Measurements from ENCODE around the gene FARP1.

Gene FARP1

DNA sequence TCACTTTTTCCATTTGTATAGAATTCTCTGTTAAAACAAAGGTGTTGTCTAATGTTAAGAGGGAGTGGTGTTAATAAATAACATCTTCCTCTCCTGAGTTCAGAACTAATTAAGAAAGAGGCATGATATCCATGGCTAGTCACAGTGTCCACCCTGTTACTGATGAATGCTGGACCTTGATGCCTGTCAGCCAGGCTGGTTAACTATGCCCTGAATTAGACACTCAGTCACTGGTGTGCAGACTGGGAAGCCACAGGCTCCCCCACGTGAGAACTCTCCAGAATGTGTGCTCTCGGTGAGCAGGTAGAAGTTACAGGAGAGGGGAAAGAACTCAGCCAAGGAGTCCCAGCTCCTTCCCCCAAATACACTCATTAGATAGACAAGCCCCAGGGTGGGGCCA, 90.2 kb downstream of the FARP1 start:
- DNase-seq: no peak

DNA sequence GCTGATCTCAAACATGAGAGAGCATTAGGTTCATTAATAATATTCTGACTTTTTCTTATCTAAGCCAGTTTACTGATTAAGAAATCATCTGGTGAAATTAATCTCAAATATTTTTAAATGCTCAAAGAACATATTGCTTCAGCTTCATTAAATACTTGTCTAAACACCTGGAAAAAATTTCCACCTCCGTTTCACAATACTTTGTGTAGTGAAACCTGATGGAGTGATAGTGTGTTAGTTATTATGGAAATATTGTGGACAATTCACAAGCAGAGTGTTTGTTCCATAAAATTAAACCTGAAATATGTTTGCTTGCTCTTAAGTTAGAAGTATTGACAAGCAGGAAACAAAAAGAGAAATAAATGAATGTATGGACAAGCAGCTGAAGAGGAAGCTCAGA, 91.5 kb downstream of the FARP1 start:
- DNase-seq: no peak

DNA sequence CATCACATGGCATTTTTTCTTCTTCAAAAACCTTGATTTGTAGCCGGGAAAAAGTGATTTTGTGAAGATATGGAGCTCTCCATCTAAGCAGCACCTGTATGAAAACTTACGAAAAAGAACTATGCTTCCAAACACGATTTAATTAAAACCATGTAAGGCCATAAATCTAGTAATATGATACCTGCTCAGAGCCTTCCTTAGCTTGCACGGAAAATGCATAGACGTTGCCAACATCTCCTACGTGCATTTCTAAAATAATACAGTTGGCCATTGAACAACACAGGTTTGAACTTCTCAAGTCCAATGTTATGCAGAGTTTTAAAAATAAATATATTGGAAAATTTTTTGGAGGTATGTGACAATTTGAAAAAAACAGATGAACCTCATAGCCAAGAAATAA, 93.3 kb downstream of the FARP1 start:
- DNase-seq: no peak

DNA sequence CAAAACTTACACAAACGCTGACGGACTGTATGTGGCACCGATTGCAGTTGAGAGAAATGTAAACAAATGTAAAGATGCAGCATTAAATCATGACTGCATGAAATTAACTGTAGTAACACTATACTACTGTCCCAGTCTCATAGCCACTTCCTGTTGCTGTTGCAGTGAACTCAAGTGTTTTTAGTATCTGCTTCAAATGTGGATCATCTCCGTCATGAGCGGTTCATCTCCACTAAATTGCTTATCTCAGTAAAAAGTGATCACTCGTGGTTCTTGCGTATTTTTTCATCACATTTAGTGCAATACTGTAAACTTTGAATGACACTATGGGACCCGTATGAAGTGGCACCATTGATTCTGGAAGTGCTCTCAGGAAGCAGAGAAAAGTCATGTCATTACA, 94.4 kb downstream of the FARP1 start:
- DNase-seq: no peak

DNA sequence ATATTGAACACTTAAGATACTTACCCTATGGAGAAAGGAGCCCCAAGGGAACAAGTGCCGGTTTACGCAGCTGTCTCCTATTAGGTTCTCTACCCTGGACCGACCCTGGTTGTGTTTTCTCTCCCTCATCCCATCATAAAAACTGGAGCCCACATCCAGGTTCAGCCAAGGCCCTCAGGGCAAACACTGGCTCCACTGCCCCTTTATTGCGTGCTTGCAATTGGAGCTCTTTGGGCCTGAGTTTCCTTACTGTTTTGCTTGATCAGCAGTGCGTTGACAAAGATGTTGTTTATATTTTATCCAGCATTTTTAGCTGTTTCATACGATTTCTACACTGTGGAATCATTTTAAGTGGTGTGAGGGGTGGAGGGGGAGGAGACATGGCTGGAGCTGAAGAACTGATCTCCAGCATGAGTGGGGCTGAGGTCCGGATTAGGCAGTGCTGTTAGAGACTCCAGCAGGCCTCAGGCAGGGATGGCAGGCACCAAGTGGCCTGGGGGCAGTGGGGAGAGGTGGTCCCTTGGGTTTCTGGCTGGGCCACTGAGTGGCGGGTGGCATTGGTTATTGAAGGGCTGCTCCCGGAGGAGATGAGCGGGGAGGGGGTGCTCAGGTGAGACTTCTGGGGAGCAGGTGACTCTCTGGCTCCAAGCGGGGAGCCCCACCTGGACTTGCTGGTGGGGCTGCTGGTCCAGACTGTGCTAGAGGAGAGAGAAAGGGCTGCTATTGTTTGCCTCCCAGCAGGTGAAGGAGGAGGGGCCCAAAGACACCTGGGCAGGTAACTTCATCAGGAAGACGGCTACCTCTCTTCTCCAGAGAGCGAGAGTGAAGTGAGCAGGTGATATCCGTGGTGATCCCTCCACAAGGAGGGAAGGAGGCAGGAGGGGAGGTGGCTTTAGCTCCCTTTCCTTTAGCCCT, 96.5 kb downstream of the FARP1 start:
- DNase-seq: no peak

DNA sequence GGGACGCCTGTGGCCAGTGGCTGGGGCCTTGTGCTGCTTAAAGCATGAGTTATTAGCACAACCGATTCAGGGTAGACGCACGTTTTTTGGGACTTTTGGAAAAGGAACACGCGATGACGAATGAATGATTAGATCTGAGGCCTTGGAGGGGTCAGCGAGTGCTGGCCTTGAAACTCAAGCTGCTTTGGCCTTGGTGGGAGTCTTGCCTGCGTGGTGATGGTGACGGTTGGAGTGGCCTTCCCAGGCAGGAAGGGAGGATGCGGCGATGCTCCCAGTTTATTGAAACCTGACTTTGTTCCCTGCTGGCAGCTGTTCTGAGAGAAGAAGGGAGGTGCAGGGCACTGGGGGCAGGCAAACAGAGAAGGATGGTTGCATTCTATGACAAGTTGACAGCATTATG, 97.2 kb downstream of the FARP1 start:
- DNase-seq: no peak

DNA sequence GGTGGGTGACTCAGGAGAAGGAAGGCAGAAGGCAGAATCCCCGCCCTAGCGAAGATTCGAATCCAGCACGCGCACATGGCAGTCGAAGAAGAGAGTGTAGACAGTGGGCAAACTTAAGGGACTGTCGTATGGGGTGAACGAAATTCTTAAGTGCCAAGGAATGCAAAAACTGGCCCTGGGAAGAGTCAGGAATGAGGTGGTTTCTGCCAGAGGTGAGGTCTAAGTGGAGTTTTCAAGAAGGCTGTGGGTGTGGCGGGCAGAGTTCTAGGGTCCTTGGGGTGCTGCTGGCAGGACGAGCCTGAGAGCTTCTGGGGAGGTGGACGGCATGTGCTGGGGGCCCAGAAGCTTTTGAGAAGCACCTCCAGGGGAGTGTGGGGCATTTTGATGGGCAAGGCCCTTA, 98.1 kb downstream of the FARP1 start:
- no peak for DNase-seq

DNA sequence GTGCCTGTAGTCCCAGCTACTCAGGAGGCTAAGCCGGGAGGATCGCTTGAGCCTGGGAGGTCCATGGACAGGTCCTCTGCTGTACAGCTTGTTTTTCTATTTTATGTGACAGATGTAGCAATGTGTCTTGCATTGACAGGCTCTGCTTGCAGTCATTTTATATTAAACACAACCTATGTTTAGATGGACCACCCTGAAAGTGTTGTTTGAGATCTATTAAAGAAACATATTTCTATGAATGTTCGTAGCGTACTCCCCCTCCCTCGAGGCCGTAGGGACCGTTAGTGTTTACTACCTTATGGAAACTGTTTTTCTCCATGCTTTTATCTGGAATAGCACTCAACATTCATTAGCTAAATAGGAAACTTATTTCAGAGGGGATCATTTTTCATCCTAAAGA, 99.1 kb downstream of the FARP1 start:
- no peak for DNase-seq

DNA sequence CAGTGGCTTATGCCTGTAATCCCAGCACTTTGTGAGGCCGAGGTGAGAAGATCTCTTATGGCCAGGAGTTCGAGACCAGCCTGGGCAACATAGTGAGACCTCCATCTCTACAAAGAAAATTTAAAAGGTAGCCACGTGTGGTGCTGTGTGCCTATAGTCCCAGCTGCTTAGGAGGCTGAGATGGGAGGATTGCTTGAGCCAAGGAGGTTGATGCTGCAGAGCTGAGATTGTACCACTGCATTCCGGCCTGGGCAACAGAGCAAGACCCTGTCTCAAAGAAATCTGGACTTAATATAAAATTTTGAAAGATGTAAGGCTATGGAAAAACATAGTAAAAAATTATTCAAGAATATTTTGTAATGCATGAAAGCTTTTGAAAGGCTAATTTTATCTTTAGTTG, 99.5 kb downstream of the FARP1 start:
- no peak for DNase-seq

DNA sequence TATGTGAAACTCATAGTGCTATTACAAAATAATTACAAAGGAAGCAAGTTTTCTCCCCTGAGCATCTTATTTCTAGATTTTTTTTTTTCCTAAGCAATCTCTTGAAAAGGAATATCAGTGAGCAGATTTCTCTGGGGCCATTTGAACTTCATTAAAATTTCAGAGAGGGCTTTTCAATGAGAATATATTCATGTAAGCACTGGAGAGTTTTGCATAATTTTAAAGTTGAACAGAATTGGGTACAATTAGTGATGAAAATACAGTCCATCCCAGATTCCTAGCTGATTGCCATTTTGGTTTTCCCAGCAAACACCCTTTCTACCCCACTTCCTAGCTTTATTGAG, 101.0 kb downstream of the FARP1 start:
- no peak for DNase-seq

DNA sequence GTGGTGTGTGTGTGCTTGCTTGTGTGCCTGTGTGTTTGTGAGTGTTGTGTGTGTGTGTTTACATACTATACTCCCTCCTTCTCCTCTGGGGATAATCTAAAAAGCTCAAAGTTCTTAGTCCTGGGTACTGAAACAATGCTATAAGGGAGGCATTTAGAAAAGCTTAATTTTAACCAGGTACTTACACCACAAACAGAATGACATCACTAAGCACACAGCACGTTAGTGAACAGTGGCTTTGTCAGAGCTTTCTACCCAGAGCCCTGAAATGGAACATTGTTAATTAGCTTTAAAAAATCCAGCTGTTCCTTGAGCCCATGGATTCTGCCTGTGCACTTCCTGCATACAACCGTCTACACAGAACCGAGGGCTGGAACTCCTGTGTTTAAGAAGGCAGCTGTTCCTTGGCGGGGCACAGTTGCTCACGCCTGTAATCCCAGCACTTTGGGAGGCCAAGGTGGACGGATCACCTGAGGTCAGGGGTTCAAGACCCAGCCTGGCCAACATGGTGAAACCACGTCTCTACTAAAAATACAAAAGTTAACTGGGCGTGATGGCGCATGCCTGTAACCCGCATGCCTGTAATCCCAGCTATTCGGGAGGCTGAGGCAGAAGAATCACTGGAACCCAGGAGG, 103.8 kb downstream of the FARP1 start:
- no peak for DNase-seq

DNA sequence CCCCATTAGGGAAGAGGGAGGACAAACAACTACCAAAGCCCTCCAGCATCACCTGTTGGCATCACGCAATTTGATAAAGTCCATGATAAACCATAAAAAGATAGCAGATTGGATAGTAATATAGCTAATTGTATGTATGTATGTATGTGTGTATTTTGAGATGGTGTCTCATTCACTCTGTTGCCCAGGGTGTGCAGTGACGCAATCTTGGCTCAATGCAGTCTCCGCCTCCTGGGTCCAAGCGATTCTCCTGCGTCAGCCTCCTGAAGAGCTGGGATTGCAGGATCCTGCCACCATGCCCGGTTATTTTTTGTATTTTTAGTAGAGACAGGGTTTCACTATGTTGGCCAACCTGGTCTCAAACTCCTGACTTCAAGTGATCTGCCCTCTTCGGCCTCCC, 108.8 kb downstream of the FARP1 start:
- DNase-seq: no peak

DNA sequence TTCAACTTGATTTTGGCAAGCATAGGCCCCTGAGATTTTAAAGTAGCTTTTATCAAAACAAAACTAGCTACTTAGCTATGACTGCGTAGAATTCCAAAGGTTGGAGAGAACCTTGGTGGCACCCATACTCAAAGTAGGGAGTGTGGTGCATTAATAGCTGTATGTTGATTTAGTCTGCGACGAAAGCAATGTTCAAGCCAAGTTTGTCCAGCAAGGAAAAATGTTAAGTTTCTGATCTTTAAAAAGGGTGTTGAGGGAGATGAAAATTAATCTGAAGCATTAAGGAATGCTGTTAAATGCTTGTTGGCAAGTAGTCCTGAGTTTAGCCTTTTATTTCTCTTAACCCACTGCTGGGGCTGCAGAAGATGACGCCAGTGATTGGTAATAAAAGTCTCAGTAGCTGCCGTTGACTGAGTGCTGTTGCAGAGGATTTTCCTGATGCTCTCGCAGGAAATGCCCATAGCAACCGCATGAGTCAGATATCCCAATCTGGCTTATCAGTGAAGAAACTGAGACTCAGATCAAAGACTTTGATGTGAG, 110.1 kb downstream of the FARP1 start:
- DNase-seq: no peak

DNA sequence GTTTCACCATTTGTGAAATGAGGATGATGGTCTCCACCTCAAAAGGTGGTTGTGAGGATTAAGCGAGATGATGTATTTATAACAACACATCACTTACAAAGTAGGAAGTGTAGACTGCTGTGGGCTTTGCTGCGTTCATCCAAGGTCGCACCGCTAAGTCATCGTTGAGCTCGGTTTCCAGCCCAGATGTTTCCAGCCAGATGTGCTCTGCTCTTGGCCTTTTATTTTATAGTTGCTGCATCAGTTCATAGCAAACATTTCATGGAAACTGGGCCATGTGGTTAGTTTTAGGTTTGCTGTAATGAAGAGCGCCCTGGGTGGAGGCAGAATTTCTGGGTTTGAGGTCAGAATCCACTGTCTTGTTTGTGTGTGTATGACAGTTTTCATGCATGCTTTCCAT, 110.6 kb downstream of the FARP1 start:
- no peak for DNase-seq

DNA sequence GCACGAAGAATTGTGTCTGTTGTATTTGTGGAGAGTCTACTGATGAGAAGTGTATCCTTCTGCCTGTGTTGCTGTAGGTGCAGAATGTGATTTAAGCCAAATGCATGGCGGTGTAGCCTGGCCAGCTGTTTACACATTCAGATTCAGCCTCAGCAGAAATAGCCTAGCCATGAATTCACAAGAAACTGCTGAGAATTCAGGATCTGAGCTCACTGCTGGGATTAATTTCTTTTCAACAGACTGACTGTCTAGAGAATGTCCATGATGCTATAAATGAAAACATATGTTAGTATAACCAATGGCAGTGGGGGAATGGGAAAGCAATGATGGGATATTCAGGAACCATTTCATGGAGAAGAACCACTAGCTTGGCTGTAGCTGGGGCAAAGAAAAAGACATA, 111.6 kb downstream of the FARP1 start:
- no peak for DNase-seq

DNA sequence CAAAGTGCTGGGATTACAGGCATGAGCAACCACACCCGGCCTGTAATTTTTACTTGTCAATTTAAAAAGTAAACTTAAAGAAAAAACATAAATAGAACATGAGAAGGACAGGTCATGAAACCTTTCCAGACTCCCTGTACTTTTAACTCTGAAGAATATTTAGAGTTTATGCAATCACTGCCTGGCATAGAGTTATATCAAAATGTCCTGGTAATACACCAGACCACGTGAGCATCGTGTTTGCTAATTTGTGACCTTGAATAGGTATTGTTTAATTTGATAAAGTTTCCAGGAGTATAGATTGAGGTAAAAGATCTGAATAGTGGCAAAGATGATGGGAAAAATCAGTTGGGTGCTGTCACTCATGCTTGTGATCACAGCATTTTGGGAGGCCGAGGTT, 115.3 kb downstream of the FARP1 start:
- DNase-seq: no peak

DNA sequence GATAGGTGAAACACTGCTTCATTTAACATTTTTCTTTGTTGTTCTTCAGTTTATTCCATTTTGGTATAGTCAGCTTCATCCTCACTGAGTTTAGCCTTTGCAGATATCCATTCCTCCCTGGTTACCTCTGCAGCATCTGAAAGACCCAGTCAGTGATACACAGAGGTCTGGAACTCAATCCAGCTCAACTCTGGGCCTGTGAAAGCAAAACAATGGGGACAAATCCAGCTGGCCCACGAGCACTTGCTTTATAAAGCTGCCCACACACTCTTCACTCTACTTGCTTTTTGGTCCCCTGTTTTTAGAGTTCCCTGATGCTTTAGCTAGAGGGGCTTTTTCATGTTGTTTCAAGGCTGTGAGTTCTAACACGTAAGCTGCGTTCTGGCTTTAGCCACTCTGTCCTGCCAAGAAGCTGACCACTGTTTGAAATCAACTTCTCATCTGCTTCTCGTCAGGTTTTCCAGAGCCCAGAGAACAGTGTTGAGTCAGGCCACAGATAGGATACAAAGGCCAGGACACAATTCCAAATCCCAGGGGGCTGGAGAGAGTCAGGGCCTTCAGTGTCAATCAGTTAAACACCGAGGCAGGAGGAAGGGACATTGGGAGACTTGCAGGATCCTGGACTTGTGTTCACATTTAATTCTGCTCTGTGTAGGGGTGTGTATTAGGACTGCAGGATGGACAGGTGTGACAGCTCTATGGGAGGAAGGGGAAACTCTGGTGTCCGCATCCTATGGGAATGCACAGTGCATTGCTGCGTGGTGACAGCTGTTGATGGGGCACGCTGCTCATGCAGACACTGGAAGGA, 117.7 kb downstream of the FARP1 start:
- DNase-seq: no peak

DNA sequence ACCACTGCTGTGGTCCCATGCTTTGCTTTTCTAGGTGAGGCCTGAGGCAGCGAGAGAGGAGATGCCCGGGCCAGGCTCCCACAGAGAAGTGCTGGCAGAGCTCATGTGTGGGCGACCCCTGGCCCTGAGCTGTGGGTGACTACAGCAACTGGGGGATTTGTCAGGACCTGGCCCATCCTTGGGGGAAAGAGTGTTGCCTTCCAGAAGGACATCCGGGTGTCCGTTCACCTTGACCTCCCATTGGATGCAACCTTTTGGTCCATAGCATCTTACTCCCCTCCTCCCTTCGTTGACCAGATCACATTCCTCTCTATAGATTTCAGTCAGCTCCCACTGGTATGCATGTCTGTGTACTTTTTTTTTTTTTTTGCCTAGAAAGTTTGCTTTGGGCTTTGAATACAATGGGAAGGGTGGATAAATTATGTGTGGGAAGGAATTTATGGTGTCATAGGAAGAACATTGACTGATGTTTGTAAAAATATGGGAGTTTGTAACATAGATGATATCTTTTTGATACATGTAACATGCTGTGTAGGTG, 118.3 kb downstream of the FARP1 start:
- DNase-seq: no peak

DNA sequence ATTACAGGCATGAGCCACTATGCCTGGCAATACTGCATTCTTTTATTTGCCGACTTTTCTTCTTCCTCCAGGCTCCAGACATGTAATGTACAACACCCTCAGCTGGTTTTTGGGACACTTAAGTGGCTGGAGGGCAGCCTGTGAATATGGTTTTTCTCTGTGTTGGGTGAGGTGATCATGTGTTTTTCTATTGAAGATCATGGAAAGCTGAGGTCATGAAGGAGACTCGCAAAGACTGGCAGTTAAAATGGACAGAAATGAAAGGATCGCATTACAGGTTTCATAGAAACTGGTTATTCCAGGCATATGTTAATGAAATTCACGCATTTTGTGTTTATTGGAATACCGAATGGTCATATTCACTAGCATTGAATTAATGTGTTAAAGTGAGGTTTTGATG, 119.4 kb downstream of the FARP1 start:
- no peak for DNase-seq

DNA sequence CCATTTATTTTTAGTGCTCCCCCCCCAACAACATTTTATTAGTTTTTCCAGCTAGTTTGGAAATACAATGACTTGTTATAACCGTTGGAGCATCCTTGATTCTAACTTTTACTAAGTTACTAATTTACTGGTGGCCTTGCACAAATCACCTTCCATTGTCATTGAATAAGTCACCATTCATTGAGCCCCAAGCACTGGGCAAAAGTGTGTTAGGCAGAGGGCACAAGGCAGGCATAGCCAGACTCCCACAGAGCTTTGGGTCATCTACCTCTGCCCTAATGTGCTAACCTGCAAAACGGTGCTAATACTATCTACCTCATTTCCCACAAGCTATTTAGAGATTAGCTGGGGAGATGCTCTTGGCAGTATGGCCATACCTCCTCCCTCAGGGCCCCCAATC, 120.9 kb downstream of the FARP1 start:
- no peak for DNase-seq

DNA sequence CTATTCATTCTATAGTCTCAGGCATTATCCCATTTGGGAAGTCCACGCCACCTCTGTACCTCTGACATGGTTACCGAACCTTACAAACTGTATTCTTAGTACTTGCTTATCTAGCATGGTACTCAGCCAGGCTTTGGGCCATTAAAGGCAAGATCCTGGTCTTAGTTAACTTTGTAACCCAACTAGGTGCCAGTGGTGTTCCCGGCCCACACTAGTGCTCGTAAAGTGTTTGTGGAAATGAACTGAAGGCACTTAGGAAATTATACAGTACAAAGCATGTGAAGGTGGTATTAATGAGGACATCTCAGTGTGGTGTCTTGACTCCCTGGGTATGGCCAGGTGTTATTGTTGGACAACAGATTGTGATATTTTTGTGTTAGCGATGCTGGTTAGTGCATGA, 122.0 kb downstream of the FARP1 start:
- no peak for DNase-seq

DNA sequence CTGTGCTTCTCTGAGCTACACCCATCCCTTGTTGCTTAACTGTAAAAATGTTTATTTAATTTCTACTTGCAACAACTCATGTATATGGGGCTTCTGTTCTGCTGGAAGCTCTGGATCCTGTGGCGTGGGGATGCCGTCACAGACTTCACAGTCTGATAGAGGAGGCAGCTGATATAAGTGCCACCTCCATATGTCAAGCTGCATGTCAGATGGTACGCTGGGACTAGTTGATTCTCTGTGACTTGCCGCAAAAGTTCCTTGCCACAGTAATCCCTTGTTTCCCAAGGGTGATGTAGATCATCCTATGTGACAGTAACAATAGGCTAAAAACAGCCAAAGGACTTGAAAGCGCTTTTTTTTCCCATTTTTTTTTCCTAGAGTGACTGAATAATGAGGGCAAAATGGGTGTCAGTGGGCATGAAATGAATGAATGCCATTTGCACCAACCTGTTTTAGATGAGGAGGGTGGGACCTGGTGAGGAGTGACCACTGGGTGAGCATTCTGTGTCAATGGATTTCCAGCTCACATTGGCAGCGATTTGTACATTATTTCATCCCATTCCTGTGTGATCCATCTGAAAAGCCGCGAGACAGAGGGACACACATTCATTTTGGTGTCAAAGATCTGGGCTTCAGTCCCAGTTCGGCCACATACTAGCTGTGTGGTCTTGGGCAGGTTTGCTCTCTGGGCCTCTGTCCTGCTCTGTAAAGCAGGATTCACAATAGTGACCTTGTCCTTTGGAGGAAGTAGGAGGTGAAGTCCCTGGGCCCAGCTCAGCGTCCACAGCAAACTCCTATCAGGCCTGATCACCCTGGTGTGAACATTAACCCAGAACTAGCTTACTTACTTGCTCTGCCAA, 123.0 kb downstream of the FARP1 start:
- DNase-seq: no peak
